Vagina (tissue), 2 donors: ENCODE results near the gene HLA-G. TPM values are rescaled to one million over a fixed set of nuclear protein-coding genes. Genes with fewer than 3 reads are reported as not detected.
"Not testable (repeated sequence)": the region's sequence is repeated elsewhere in the genome, so short reads cannot be mapped to it uniquely, and the experiment has no call there.

Source experiments
- DNase-seq, 2 donors: peaks; one replicate each; pipeline ENCODE4 v3.0.0-alpha.2; 2017; ENCODE audit errors: extremely low spot score in 2 of 2
- H3K27ac ChIP-seq: fragments of 200-600 bp; sonication (generic); one replicate; pipeline ENCODE4 v1.5.1; 2019
- H3K27me3 ChIP-seq: fragments of 200-600 bp; sonication (generic); one replicate; pipeline ENCODE4 v1.5.1; 2019
- H3K36me3 ChIP-seq, 2 donors: fragments of 200-600 bp; sonication (generic); one replicate each; pipeline ENCODE4 v1.5.1; 2017 to 2019
- H3K4me1 ChIP-seq: fragments of 200-600 bp; sonication (generic); one replicate; pipeline ENCODE4 v1.5.1; 2019
- H3K4me3 ChIP-seq, 2 donors: fragments of 200-600 bp; sonication (generic); 1 replicate in 1 of 2; 2 replicates in 1 of 2; pipeline ENCODE4 v1.5.1; 2016 to 2019
- H3K9me3 ChIP-seq: fragments of 200-600 bp; sonication (generic); one replicate; pipeline ENCODE4 v1.5.1; 2019
- POLR2A ChIP-seq, 2 donors: fragments of 450-650 bp; IDR thresholded peaks; one replicate each; pipeline ENCODE4 v1.6.1; 2017; ENCODE audit warnings: antibody characterized with exemption in 2 of 2, mild to moderate bottlenecking in 2 of 2, moderate library complexity in 2 of 2
- POLR2AphosphoS5 ChIP-seq, 2 donors: sonication (generic); formaldehyde crosslinking; IDR thresholded peaks; one replicate each; pipeline ENCODE4 v1.9.0; 2017; ENCODE audit warnings: antibody characterized with exemption in 2 of 2, mild to moderate bottlenecking in 2 of 2, low read depth in 1 of 2; ENCODE audit not compliant: insufficient read depth in 1 of 2
- intact Hi-C: fragments of 100-400 bp; cut with DNase I; formaldehyde crosslinking; loops from one replicate; pipeline ENCODE4 v1.15.1; 2023
- small RNA-seq: library from RNA; depleted of rRNA; stranded (forward); fragments of <200 nt; gene quantifications from one replicate; pipeline ENCODE3, GENCODE V24; 2016
- total RNA-seq: library from RNA; depleted of rRNA; stranded (reverse); fragments of >200 nt; gene quantifications from one replicate; pipeline ENCODE4 v1.2.3, GENCODE V29; 2016
- TF ChIP-seq, protein P1 (sequence below), 3 experiments: fragments of 450-650 bp in 2 of 3; fragments of 200-600 bp in 1 of 3; sonication (generic) in 1 of 3; IDR thresholded peaks; one replicate each; pipeline ENCODE4 v1.5.1; 2017 to 2019; ENCODE audit warnings: antibody characterized with exemption in 3 of 3, mild to moderate bottlenecking in 2 of 3, moderate library complexity in 2 of 3

Gene HLA-G
- total RNA-seq, 1 donor from 2014 or later, result not detected

GRCh38 chr6:29875257-29875656 lies 47.6 kb downstream of the HLA-G start:
- H3K4me3 ChIP-seq, result no peak overlapping the region
- H3K27ac ChIP-seq, result no peak overlapping the region
- no peaks in the 10 kb centered on the region for H3K36me3 ChIP-seq
- no peaks in the 10 kb centered on the region for H3K4me1 ChIP-seq
- no peaks in the 10 kb centered on the region for H3K9me3 ChIP-seq
- TF ChIP-seq, protein P1, sequence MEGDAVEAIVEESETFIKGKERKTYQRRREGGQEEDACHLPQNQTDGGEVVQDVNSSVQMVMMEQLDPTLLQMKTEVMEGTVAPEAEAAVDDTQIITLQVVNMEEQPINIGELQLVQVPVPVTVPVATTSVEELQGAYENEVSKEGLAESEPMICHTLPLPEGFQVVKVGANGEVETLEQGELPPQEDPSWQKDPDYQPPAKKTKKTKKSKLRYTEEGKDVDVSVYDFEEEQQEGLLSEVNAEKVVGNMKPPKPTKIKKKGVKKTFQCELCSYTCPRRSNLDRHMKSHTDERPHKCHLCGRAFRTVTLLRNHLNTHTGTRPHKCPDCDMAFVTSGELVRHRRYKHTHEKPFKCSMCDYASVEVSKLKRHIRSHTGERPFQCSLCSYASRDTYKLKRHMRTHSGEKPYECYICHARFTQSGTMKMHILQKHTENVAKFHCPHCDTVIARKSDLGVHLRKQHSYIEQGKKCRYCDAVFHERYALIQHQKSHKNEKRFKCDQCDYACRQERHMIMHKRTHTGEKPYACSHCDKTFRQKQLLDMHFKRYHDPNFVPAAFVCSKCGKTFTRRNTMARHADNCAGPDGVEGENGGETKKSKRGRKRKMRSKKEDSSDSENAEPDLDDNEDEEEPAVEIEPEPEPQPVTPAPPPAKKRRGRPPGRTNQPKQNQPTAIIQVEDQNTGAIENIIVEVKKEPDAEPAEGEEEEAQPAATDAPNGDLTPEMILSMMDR (IDR thresholded peaks at IDR 0.05), result no peak
- TF ChIP-seq POLR2AphosphoS5 (IDR thresholded peaks at IDR 0.05; ENCODE audit: insufficient read depth in 1 of 2, low read depth in 1 of 2) (no peak), POLR2A (IDR thresholded peaks at IDR 0.05) (no peak)
- DNase-seq, result no peak
- intact Hi-C loops, result no loop called here
- H3K27me3 ChIP-seq, result no peaks in the 10 kb centered on the region

DNA sequence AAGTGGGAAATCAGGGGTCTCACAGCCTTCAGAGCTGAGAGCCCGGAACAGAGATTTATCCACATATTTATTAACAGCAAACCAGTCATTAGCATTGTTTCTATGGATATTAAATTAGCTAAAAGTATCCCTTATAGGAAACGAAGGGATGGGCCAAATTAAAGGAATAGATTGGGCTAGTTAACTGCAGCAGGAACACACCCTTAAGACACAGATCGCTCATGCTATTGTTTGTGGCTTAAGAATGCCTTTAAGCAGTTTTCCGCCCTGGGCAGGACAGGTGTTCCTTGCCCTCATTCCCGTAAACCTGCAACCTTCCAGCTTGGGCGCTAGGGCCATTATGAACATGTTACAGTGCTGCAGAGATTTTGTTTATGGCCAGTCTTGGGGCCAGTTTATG lies 48.1 kb downstream of the HLA-G start:
- DNase-seq, H3K4me3 ChIP-seq, H3K4me1 ChIP-seq, intact Hi-C loops, H3K9me3 ChIP-seq, H3K27me3 ChIP-seq, H3K27ac ChIP-seq, H3K36me3 ChIP-seq: not testable (repeated sequence)

Small RNAs within 50 kb of the gene (small RNA-seq; reads per million reads assigned to genes)
- gene MICG, result not detected

Other genes with a start within 250 kb of the HLA-G start
- not detected for gene OR2H2, start 242.7 kb upstream of the HLA-G start, total RNA-seq
- 58.4 TPM for gene GABBR1, start 194.6 kb upstream of the HLA-G start, total RNA-seq
- not detected for gene MOG, start 170.7 kb upstream of the HLA-G start, total RNA-seq
- 3.7 TPM for gene ZFP57, start 146.7 kb upstream of the HLA-G start, total RNA-seq
- gene HLA-F, start 104.4 kb upstream of the HLA-G start, total RNA-seq, result 133 TPM
- 691 TPM for gene HLA-A, start 114.7 kb downstream of the HLA-G start, total RNA-seq
- 31.2 TPM for gene POLR1H, start 233.4 kb downstream of the HLA-G start, total RNA-seq
- gene PPP1R11, start 239.4 kb downstream of the HLA-G start, total RNA-seq, result 19.6 TPM
- 18.2 TPM for gene RNF39, start 247.9 kb downstream of the HLA-G start, total RNA-seq